Ovary (tissue), 9 donors: Measurements from ENCODE around the gene ZDHHC15. TPM values are rescaled to one million over a fixed set of nuclear protein-coding genes. Genes with fewer than 3 reads are reported as not detected.
"Not testable (repeated sequence)": the region's sequence is repeated elsewhere in the genome, so short reads cannot be mapped to it uniquely, and the experiment has no call there.

Source experiments
- DNase-seq, 5 donors: peaks; one replicate each; pipeline ENCODE4 v3.0.0-alpha.2; 2019 to 2020
- H3K27ac ChIP-seq, 2 donors: fragments of 200-600 bp; one replicate each; pipeline versions ENCODE4 v1.5.1 to v1.8.0; 2019 to 2022
- H3K27me3 ChIP-seq: fragments of 200-600 bp; one replicate; pipeline ENCODE4 v1.8.0; 2022
- H3K36me3 ChIP-seq: fragments of 200-600 bp; sonication (generic); one replicate; pipeline ENCODE4 v1.5.1; 2019
- H3K4me1 ChIP-seq: one replicate; pipeline ENCODE4 v1.8.1; 2013; ENCODE audit warnings: mild to moderate bottlenecking, moderate library complexity; ENCODE audit not compliant: insufficient read depth
- H3K4me3 ChIP-seq: fragments of 200-600 bp; sonication (generic); one replicate; pipeline ENCODE4 v1.5.1; 2017
- H3K9me3 ChIP-seq, 2 donors: fragments of 200-600 bp in 1 of 2; sonication (generic) in 1 of 2; one replicate each; pipeline versions ENCODE4 v1.5.1 to v1.8.1; 2013 to 2019; ENCODE audit warnings: mild to moderate bottlenecking in 1 of 2, moderate library complexity in 1 of 2
- CTCF ChIP-seq, 3 donors: fragments of 450-650 bp in 2 of 3; fragments of 200-600 bp in 1 of 3; IDR thresholded peaks; one replicate each; pipeline versions ENCODE4 v1.5.1 to v1.8.0; 2016 to 2022; ENCODE audit warnings: antibody characterized with exemption in 3 of 3, mild to moderate bottlenecking in 1 of 3
- EP300 ChIP-seq: sonication (generic); formaldehyde crosslinking; IDR thresholded peaks from one replicate; pipeline ENCODE4 v1.6.1; 2017; ENCODE audit warnings: antibody characterized with exemption
- POLR2A ChIP-seq: fragments of 450-650 bp; IDR thresholded peaks from one replicate; pipeline ENCODE4 v1.6.1; 2017; ENCODE audit warnings: antibody characterized with exemption, mild to moderate bottlenecking, moderate library complexity
- WGBS, 3 donors: extraction: QIAGEN DNeasy Blood & Tissue Kit in 1 of 3; methylation state at CpG; one replicate each; pipeline versions ENCODE4 v1.1.5 to v1.1.7; 2013 to 2017; 5-methylcytosine and 5-hydroxymethylcytosine counted together
- intact Hi-C, 4 donors: fragments of 100-400 bp; cut with DNase I; formaldehyde crosslinking; loops; one replicate each; pipeline versions ENCODE4 v1.11.0 to v1.15.1; 2022 to 2023
- polyA plus RNA-seq, 2 donors: library from polyadenylated mRNA; stranded (reverse); fragments of 200-250 nt in 1 of 2; fragments of 350-450 nt in 1 of 2; fragmentation: Illumina TruSeq in 1 of 2; extraction: RNeasy Lipid Tissue Mini Kit (QIAGEN cat#74804) in 1 of 2; gene quantifications; one replicate each; pipeline ENCODE4 v1.2.3, GENCODE V29; 2013 to 2014
- total RNA-seq, 7 donors: library from RNA; depleted of rRNA in 2 of 7; stranded (reverse); fragments of >200 nt in 2 of 7; fragmentation: NEBNext Ultra II Directional in 3 of 7; extraction: Animal tissue kit (Norgen Biotek cat#: 25700) in 3 of 7; gene quantifications; one replicate each; pipeline versions ENCODE4 v1.1.0 to v1.2.4, GENCODE V29; 2016 to 2023
- donor health status: DM: no; HTN: no; CAD: no; lungs with moderate emphysema.
- donor health status: DM: no; HTN: no; CAD: no.
- donor health status: Bipolar disorder and iron deficiency.
- donor health status: DM: yes; HTN: yes; CAD: no.
- donor health status: DM: no; HTN: no; CAD: no.
- donor health status: DM: yes; HTN: yes; CAD: no.

Gene ZDHHC15
- total and polyA plus RNA-seq, 9 donors: 1.3 to 4.8 (median 3.3) TPM

- H3K9me3 ChIP-seq: no peaks in the 10 kb centered on the region
- WGBS, 3 donors: 38 to 45% (median 40%) methylated on average over 2 of the region's 2 CpGs
- no peaks in the 10 kb centered on the region for H3K36me3 ChIP-seq
- no peak for DNase-seq
- H3K27me3 ChIP-seq: no peaks in the 10 kb centered on the region
- intact Hi-C loops: no loop called here
- no peaks in the 10 kb centered on the region for H3K4me1 ChIP-seq
- no peak overlapping the region for H3K4me3 ChIP-seq
- no peak overlapping the region for H3K27ac ChIP-seq
- TF ChIP-seq EP300 (no peak), CTCF (IDR thresholded peaks at IDR 0.05) (no peak), POLR2A (no peak)
Observed at GRCh38 chrX:75337525-75337924, 185.3 kb downstream of the ZDHHC15 start.

- Histone ChIP-seq H3K9me3 (no peaks in the 10 kb centered on the region), H3K4me3 (no peak overlapping the region), H3K27me3 (no peaks in the 10 kb centered on the region), H3K36me3 (no peaks in the 10 kb centered on the region), H3K4me1 (no peaks in the 10 kb centered on the region), H3K27ac (no peak overlapping the region)
- 93 to 95% (median 94%) methylated on average over 9 to 19 of the region's 19 CpGs for WGBS, 3 donors
- TF ChIP-seq EP300 (no peak), CTCF (IDR thresholded peaks at IDR 0.05) (no peak), POLR2A (no peak)
- no peak for DNase-seq
- intact Hi-C loops: no loop called here
Observed at GRCh38 chrX:75335127-75335458, 187.7 kb downstream of the ZDHHC15 start.

GRCh38 chrX:75334407-75335126 is 188.3 kb downstream of the ZDHHC15 start:
- H3K27ac ChIP-seq, H3K36me3 ChIP-seq, H3K9me3 ChIP-seq, DNase-seq, H3K4me1 ChIP-seq, intact Hi-C loops, H3K27me3 ChIP-seq, H3K4me3 ChIP-seq: not testable (repeated sequence)
- 92 to 96% (median 93%) methylated on average over 34 to 40 of the region's 41 CpGs for WGBS, 3 donors

GRCh38 chrX:75327607-75328006 is 195.2 kb downstream of the ZDHHC15 start:
- Histone ChIP-seq H3K27me3 (no peaks in the 10 kb centered on the region), H3K4me1 (no peaks in the 10 kb centered on the region), H3K9me3 (peaks cover 0 to 3% of the 10 kb centered on the region in 2 donors), H3K4me3 (no peak overlapping the region), H3K27ac (no peak overlapping the region), H3K36me3 (no peaks in the 10 kb centered on the region)
- WGBS, 3 donors: 86 to 92% (median 88%) methylated on average over 16 of the region's 16 CpGs
- TF ChIP-seq POLR2A (no peak), EP300 (no peak), CTCF (IDR thresholded peaks at IDR 0.05) (no peak)
- no peak for DNase-seq
- intact Hi-C loops: no loop called here

Other genes with a start within 250 kb of the ZDHHC15 start
- gene UPRT, start 249.0 kb downstream of the ZDHHC15 start, total RNA-seq: 10 to 100 TPM in 6 of 7 donors, 1 to 10 TPM in 1; 9.9 to 17.0 (median 11.6) TPM
- gene UPRT, start 249.0 kb downstream of the ZDHHC15 start, polyA plus RNA-seq: 10 to 100 TPM in 1 of 2 donors, 1 to 10 TPM in 1; 7.5 to 15.6 TPM